Endodermal cell (in vitro differentiated cells): Measurements from ENCODE around the gene RAB27B. TPM values are rescaled to one million over a fixed set of nuclear protein-coding genes. Genes with fewer than 3 reads are reported as not detected.

Experiments
- DNase-seq: peaks from one replicate; pipeline ENCODE4 v3.0.0-alpha.2; 2017
- H3K27ac ChIP-seq: 2 replicates; pipeline ENCODE4 v1.5.1; 2013; ENCODE audit warnings: mild to moderate bottlenecking, low read depth, low read length, moderate library complexity
- H3K27me3 ChIP-seq: 2 replicates; pipeline ENCODE4 v1.6.1; 2013; ENCODE audit warnings: mild to moderate bottlenecking, low read length, moderate library complexity; ENCODE audit not compliant: insufficient read depth, control insufficient read depth, poor library complexity, severe bottlenecking
- H3K36me3 ChIP-seq: 2 replicates; pipeline ENCODE4 v1.7.0; 2013; ENCODE audit warnings: mild to moderate bottlenecking, low read length, moderate library complexity; ENCODE audit not compliant: control insufficient read depth, insufficient read depth
- H3K4me1 ChIP-seq: one replicate; pipeline ENCODE4 v1.7.0; 2013; ENCODE audit warnings: low read length; ENCODE audit not compliant: control insufficient read depth, insufficient read depth
- H3K4me3 ChIP-seq: 2 replicates; pipeline ENCODE4 v1.5.1; 2013; ENCODE audit warnings: mild to moderate bottlenecking, low read length, moderate library complexity
- H3K9ac ChIP-seq: 2 replicates; pipeline ENCODE4 v1.6.1; 2013; ENCODE audit warnings: mild to moderate bottlenecking, low read length, moderate library complexity; ENCODE audit not compliant: poor library complexity, severe bottlenecking; ENCODE audit errors: extremely low read depth
- H3K9me3 ChIP-seq: 2 replicates; pipeline ENCODE4 v1.6.1; 2013; ENCODE audit warnings: mild to moderate bottlenecking, low read length, moderate library complexity; ENCODE audit not compliant: control insufficient read depth
- H3K27ac Mint-ChIP-seq: 2 replicates; pipeline ENCODE4 v1.8.0; 2020; ENCODE audit warnings: mixed read lengths
- H3K27me3 Mint-ChIP-seq: 2 replicates; pipeline ENCODE4 v1.8.0; 2021; ENCODE audit warnings: mild to moderate bottlenecking, mixed read lengths; ENCODE audit not compliant: insufficient read depth
- H3K36me3 Mint-ChIP-seq: 2 replicates; pipeline ENCODE4 v1.8.0; 2020; ENCODE audit warnings: low read depth, mixed read lengths
- H3K4me1 Mint-ChIP-seq: 2 replicates; pipeline ENCODE4 v1.8.0; 2020; ENCODE audit warnings: mixed read lengths
- H3K4me3 Mint-ChIP-seq: 2 replicates; pipeline ENCODE4 v1.8.0; 2020; ENCODE audit warnings: mild to moderate bottlenecking, moderate library complexity, mixed read lengths
- H3K9me3 Mint-ChIP-seq: 2 replicates; pipeline ENCODE4 v1.8.0; 2020; ENCODE audit warnings: mild to moderate bottlenecking, mixed read lengths
- WGBS, 2 experiments: methylation state at CpG; one replicate each; pipeline versions ENCODE4 v1.1.5 to v1.1.7; 2013; ENCODE audit warnings: missing lambda C conversion rate in 2 of 2, mixed read lengths in 1 of 2; ENCODE audit not compliant: insufficient coverage in 1 of 2, insufficient read length in 1 of 2; 5-methylcytosine and 5-hydroxymethylcytosine counted together
- total RNA-seq, 2 donors: library from RNA; stranded (reverse); fragmentation: NEBNext Ultra II Directional in 1 of 2; extraction: Animal tissue kit (Norgen Biotek cat#: 25700) in 1 of 2; gene quantifications; 2 replicates in 1 of 2; 3 replicates in 1 of 2; pipeline ENCODE4 v1.2.1, GENCODE V29; 2021
- TF ChIP-seq, protein P1 (sequence below): fragments of 200-600 bp; sonication (generic); conservative IDR thresholded peaks from 2 replicates; pipeline ENCODE4 v1.5.0; 2021; ENCODE audit warnings: antibody characterized with exemption, mild to moderate bottlenecking

Gene RAB27B
- total RNA-seq, 2 donors from 2014 or later = 0.40 to 0.99 TPM

DNA sequence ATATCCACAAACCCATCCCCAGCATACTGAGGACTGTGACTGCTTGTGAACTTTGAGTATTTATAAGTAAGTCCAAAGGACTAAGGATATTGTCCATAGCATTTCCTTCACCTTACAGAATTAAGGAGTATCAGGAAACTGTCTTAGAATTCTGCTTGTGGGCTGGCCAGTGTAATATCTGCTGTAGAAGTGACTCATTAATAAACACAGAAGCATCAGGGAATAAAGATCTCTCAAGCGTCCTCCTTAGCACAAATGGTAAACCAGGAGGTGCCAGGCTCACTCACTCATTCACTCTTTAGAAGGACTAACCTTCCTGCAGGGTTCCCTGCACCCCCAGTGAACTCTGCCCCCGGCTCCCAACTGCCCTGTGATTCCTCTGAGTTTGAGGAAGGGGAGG is 100.0 kb downstream of the RAB27B start:
- H3K9ac ChIP-seq = no peak overlapping the region
- Mint-ChIP-seq H3K27me3 (no peaks in the 10 kb centered on the region), H3K27ac (no peak overlapping the region), H3K36me3 (no peaks in the 10 kb centered on the region), H3K4me1 (peaks cover 1% of the 10 kb centered on the region), H3K9me3 (no peaks in the 10 kb centered on the region), H3K4me3 (no peak overlapping the region)
- H3K36me3 ChIP-seq = no peaks in the 10 kb centered on the region
- no peaks in the 10 kb centered on the region for H3K4me1 ChIP-seq
- H3K27ac ChIP-seq = no peak overlapping the region
- WGBS, 2 experiments = 90 to 100% methylated on average over 1 to 2 of the region's 2 CpGs
- H3K27me3 ChIP-seq = no peaks in the 10 kb centered on the region
- H3K4me3 ChIP-seq = no peak overlapping the region
- DNase-seq = no peak
- H3K9me3 ChIP-seq = no peaks in the 10 kb centered on the region
- TF ChIP-seq, protein P1, sequence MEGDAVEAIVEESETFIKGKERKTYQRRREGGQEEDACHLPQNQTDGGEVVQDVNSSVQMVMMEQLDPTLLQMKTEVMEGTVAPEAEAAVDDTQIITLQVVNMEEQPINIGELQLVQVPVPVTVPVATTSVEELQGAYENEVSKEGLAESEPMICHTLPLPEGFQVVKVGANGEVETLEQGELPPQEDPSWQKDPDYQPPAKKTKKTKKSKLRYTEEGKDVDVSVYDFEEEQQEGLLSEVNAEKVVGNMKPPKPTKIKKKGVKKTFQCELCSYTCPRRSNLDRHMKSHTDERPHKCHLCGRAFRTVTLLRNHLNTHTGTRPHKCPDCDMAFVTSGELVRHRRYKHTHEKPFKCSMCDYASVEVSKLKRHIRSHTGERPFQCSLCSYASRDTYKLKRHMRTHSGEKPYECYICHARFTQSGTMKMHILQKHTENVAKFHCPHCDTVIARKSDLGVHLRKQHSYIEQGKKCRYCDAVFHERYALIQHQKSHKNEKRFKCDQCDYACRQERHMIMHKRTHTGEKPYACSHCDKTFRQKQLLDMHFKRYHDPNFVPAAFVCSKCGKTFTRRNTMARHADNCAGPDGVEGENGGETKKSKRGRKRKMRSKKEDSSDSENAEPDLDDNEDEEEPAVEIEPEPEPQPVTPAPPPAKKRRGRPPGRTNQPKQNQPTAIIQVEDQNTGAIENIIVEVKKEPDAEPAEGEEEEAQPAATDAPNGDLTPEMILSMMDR = no peak

DNA sequence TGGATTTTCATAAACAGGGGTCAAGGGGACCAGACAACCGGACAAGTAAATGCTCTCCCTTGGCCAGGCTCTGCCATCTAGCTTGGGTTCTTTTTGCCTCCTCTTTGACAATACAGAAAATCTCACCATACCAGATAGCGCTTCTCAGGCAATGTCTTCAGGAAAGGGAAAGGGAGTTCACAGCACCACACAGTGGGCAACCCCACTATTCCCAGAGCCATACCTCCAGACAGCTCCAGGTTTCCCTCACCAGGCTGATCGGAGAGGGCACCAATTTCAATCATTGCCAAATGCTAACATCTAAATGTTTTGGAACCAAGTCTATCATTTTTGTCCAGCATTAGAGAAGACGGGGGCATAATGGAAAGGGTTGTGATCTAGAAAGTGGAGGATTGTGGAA is 102.9 kb downstream of the RAB27B start:
- TF ChIP-seq, protein P1 = peak; percentile 60

DNA sequence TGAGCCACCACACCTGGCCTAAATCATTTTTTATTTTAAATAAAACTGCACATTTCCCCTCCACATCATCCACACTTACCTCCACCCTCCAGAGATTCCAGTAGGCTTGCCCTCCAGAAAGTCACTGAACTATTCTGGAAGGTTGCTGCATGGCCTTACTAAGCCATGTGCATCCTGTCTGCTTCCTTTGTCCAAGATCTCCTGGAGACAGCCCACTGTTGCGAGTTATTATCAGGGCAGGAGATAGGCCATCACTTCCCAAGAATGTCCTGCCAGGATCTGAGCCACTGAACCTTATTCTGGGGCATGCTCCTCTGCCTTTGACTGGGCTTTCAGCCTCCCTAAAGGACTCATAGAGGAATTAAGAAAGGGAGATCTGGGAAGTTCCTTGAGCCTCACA is 104.2 kb downstream of the RAB27B start:
- TF ChIP-seq, protein P1 = no peak
- Histone ChIP-seq H3K27ac (no peak overlapping the region), H3K9me3 (no peaks in the 10 kb centered on the region), H3K9ac (no peak overlapping the region), H3K4me1 (no peaks in the 10 kb centered on the region), H3K36me3 (no peaks in the 10 kb centered on the region), H3K4me3 (no peak overlapping the region), H3K27me3 (no peaks in the 10 kb centered on the region)
- H3K4me3 Mint-ChIP-seq = no peak overlapping the region
- H3K36me3 Mint-ChIP-seq = no peaks in the 10 kb centered on the region
- DNase-seq = no peak
- WGBS, 2 experiments = 95% methylated on average over 1 of the region's 1 CpG; no CpG with 5 or more reads in 1 of the 2 experiments
- H3K27ac Mint-ChIP-seq = no peak overlapping the region
- no peaks in the 10 kb centered on the region for H3K9me3 Mint-ChIP-seq
- H3K27me3 Mint-ChIP-seq = no peaks in the 10 kb centered on the region
- H3K4me1 Mint-ChIP-seq = no peaks in the 10 kb centered on the region

More for the DNA sequence above, 102.9 kb downstream of the RAB27B start:
- no peak overlapping the region for H3K27ac Mint-ChIP-seq
- H3K4me1 Mint-ChIP-seq = no peaks in the 10 kb centered on the region
- H3K27me3 ChIP-seq = no peaks in the 10 kb centered on the region
- H3K4me3 ChIP-seq = no peak overlapping the region
- 93 to 100% methylated on average over 2 to 4 of the region's 4 CpGs for WGBS, 2 experiments
- no peaks in the 10 kb centered on the region for H3K36me3 ChIP-seq
- no peaks in the 10 kb centered on the region for H3K9me3 Mint-ChIP-seq
- no peaks in the 10 kb centered on the region for H3K9me3 ChIP-seq
- no peaks in the 10 kb centered on the region for H3K36me3 Mint-ChIP-seq
- no peak for DNase-seq
- no peak overlapping the region for H3K9ac ChIP-seq
- H3K4me3 Mint-ChIP-seq = no peak overlapping the region
- no peaks in the 10 kb centered on the region for H3K4me1 ChIP-seq
- no peaks in the 10 kb centered on the region for H3K27me3 Mint-ChIP-seq
- no peak overlapping the region for H3K27ac ChIP-seq
